CD4-positive, alpha-beta T cell treated with Interleukin-6 at 100 ng/mL for 8 hours (primary cell): Measurements from ENCODE around the gene GPC2.
"Not testable (repeated sequence)": the region's sequence is repeated elsewhere in the genome, so short reads cannot be mapped to it uniquely, and the experiment has no call there.

Experiments
- DNase-seq: peaks from one replicate; pipeline ENCODE4 v3.0.0-alpha.2; 2020; ENCODE audit warnings: mixed read lengths, low spot score

The GPC2 gene

GRCh38 chr7:100148559-100149328, 28.4 kb downstream of the GPC2 start, which contains the start of gene LAMTOR4:
LAMTOR4 (plus strand) TSS chr7:100148918; CDS start chr7:100148973, 55 bp downstream.
- DNase-seq, result peak; percentile 99

GRCh38 chr7:100148225-100148558, 29.0 kb downstream of the GPC2 start:
- DNase-seq, result no peak

- DNase-seq, result no peak
These were observed 29.9 kb downstream of the GPC2 start for GRCh38 chr7:100147278-100147677.

GRCh38 chr7:100146350-100146749, 30.8 kb downstream of the GPC2 start:
- not testable (repeated sequence) for DNase-seq

DNA sequence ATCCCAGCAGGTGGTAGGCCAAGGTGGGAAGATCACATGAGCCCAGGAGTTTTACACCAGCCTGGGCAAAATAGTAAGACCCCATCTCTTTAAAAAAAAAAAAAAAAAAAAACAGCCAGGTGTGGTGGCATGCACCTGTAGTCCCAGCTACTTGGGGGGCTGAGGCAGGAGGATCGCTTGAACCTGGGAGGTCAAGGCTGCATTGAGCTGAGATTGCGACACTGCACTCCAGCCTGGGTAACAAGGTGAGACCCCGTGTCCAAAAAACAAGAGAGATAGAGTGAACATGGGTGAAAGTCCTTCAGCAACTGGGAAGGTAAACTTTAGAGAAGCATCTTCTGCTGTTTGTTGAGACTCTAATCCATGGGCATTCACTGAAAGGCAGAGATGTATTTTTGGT, 34.7 kb downstream of the GPC2 start:
- DNase-seq, result no peak

GRCh38 chr7:100141555-100141949, 35.6 kb downstream of the GPC2 start:
- DNase-seq, result no peak

DNA sequence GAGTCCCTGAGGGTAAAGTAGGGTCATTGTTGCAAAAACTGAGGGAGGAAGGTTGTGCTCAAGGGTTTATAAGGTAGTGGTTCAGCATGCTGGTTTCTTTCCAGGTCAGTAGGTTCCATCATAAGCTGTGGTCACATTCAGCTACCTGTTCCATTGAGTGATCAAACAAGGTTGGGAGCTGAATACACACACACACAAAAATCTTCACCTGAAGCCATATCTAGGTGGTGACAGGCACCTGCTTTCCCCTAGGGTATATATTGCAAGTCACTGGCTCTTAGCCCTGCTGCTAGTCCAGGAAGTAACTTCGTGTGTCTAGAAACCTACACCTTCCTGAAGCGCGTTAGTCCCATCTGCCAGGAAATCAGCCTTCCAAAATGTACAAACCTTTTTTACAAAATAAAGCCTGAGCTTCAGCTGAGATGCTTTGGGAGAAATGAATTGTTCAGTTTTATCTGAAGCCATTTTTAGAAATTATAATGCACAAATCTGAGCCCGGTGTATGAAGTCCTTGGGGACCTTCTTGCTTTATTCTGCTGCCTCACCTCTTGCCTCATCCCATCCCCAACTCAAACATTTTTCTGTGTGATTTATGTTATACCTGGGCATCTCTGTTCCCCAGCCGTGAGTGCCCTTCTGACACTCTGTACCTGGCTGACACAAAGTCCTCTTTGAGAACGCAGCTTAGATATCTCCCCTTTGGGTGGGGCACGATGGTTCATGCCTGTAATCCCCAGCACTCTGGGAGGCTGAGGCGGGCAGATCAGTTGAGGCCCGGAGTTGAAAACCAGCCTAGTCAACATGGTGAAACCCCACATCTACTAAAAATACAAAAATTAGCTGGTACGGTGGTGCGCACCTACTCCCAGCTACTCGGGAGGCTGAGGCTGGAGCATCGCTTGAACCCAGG, 39.1 kb downstream of the GPC2 start:
- DNase-seq, result no peak

- DNase-seq, result peak; percentile 73
These were observed 44.5 kb downstream of the GPC2 start for GRCh38 chr7:100132697-100133151.

GRCh38 chr7:100132126-100132525, 45.1 kb downstream of the GPC2 start:
- DNase-seq, result no peak

DNA sequence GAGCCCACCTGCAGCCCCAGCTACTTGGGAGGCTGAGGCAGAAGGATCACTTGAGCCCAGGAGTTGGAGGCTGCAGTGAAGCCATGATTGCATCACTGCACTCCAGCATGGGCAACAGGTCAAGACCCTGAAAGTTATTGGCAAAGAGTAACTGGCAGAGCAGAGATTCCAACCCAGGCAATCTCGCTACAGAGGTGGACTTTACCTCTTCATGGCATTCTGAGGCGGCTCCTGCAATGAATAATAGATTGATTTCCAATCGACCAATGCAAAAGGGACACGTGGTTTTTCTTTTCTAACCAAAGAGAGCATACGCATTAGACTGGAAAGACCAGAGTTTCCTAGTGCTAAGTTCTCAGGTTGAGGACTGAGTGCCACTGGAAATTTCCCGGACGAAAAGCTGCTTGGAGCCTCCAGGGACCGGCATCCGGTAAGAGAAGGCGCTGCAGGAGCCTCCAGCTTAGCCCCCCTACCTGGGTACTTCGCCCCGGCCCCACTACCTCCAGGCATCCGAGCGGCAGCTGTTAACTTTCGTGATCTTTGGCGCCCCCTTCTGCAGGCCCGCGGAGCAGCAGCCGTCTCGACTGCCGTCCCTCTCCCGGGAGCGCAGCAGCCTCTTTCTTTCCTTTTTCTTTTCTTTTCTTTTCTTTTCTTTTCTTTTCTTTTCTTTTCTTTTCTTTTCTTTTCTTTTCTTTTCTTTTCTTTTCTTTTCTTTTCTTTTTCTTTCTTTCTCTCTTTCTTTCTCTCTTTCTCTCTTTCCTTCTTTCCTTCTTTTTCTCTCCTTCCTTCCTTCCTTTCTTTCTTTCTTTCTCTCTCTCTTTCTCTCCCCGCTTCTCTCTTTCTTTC, 46.4 kb downstream of the GPC2 start:
- peak; percentile 81 for DNase-seq

- DNase-seq, result not testable (repeated sequence)
These were observed 47.0 kb downstream of the GPC2 start for GRCh38 chr7:100130220-100130607.

DNA sequence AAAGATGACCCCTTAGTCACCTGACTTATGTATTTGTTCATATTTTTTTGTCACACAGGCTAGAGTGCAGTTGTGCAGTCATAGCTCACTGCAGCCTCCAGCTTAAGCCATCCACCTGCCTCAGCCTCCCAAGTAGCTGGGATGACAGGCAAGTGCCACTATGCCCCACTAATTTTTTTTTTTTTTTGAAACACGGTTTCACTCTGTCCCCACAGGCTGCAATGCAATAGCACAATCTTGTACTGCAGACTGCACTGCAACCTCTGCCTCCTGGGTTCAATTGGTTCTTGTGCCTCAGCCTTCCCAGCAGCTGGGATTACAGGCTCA, 48.6 kb downstream of the GPC2 start:
- no peak for DNase-seq

GRCh38 chr7:100127866-100128636, 49.1 kb downstream of the GPC2 start:
- DNase-seq, result no peak

DNA sequence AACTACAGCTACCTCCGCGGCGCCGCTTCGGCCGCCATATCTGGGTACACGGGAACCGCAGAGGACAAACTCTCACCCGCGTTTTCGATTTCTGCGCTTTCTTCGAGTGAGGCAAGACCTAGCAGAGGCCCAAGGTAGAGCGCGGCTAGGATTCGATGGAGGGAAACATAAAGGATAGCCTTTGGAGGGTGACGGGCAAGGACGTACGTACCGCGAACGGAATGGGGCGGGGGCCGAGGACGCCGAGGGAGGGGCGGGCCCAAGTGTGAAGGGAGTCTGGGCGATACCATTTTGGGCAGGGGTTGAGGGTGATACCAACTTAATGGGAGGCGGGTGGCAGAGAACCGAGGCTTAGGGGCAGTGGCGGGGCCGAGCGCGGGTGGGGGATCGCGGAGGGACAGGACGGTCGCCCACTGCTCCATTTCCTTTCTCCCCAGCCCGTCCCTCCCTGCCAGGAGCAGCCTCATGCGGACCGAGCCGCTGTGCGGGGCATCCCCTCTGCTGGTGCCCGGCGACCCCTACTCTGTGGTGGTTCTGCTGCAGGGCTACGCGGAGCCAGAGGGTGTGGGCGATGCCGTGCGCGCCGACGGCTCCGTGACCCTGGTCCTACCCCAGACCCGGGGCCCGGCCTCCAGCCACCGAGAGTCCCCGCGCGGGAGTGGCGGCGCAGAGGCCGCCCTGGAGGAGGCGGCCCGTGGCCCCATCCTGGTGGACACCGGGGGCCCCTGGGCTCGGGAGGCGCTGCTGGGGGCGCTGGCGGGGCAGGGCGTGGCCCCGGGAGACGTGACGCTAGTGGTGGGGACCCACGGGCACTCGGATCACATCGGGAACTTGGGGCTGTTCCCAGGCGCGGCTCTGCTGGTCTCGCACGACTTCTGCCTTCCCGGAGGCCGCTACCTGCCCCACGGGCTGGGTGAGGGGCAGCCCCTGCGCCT, 50.0 kb downstream of the GPC2 start, which contains the start of gene MBLAC1:
Gene MBLAC1 (plus strand): TSS at position 37 of the 935 bp plus-strand sequence. CDS start 429 bp downstream, at position 466.
- DNase-seq, result peak; percentile 89

DNA sequence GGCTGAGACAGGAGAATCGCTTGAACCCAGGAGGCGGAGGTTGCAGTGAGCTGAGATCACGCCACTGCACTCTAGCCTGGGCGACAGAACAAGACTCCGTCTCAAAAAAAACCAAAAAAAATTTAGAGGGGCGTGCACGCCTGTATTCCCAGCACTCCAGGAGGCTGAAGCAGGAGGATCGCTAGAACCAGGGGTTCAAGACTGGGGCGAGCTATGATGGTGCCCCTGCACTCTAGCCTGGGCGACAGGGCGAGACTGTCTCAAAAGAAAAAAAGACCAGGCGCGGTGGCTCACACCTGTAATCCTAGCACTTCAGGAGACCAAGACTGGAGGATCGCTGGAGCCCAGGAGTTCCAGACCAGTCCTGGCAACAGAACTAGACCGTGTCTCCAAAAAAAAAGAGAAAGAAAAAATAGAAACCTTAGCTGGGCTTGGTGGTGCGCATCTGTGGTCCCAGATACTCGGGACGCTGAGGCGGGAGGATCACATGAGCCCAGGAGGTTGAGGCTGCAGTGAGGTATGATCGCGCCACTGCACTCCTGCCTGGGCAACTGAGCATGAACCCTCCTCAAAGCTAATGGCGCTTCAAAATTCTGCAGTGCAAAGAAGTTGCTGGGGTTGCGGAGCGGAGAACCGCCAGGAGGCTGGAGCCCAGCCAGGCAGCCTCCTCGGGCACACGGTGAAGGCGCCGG, 50.8 kb downstream of the GPC2 start:
- no peak for DNase-seq

GRCh38 chr7:100124301-100125230, 52.6 kb downstream of the GPC2 start:
- no peak for DNase-seq

GRCh38 chr7:100122568-100122967, 54.6 kb downstream of the GPC2 start:
- DNase-seq, result no peak

DNA sequence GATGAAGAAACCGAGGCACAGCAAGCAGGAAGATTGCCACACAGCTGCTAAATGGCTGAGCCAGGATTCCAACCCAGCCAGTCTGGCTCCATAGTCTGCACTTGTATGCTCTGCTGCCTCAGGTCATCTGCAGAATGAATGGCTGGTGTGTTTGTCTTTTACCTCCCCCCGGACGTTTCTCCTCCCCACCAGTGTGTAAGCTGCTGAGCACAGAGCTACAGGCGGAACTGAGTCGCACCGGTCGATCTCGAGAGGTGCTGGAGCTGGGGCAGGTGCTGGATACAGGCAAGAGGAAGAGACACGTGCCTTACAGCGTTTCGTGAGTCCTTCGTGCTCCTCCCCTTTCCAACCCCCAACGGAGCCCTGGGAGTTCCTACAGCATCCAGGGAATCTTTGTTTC, 55.1 kb downstream of the GPC2 start:
- DNase-seq, result no peak

DNA sequence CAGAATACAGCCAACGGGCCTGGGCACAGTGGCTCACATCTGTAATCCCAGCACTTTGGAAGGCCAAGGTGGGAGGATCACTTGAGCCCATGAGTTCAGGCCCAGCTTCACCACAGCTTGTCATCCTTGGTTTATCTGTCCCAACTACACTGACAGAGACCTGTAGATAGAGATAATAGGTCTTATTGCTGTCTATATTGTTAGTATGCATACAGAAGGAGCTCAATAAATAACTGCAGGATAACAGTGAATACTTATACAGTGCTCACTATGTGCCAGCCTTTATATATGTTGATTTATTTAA, 56.5 kb downstream of the GPC2 start:
- DNase-seq, result no peak
